PC-3 (cell line): ENCODE measurements around the gene SLC36A3. TPM values are rescaled to one million over a fixed set of nuclear protein-coding genes. Genes with fewer than 3 reads are reported as not detected.

Experiments
- ATAC-seq: fragments of 200-7000 bp; cut with Tn5 transposase; 2 replicates; pipeline ENCODE4 v1.9.1; 2020; ENCODE audit warnings: mild to moderate bottlenecking, moderate library complexity
- BruUV-seq: library from RNA; stranded (reverse); fragments of 400-500 nt; replicated peaks from 2 replicates; lab custom pipeline; 2021; lab: Mats Ljungman, UMichigan
- CTCF ChIA-PET: fragments of 300-600 bp; sonication (Branson Sonifier 250); formaldehyde crosslinking; loops from one replicate; lab custom pipeline; 2022; ENCODE audit warnings: antibody characterized with exemption; lab: Charles Lee
- POLR2A ChIA-PET: fragments of 300-600 bp; sonication (Branson Sonifier 250); formaldehyde crosslinking; loops from one replicate; lab custom pipeline; 2022; ENCODE audit warnings: antibody characterized with exemption; ENCODE audit not compliant: unreplicated experiment; lab: Charles Lee
- DNase-seq: peaks from one replicate; pipeline ENCODE4 v3.0.0-alpha.2; 2015
- H2AFZ ChIP-seq: fragments of 300-600 bp; sonication (generic); 2 replicates; pipeline ENCODE4 v1.6.0; 2016; ENCODE audit warnings: antibody characterized with exemption, low read length
- H3F3A ChIP-seq: fragments of 300-600 bp; sonication (generic); one replicate; pipeline ENCODE4 v1.6.0; 2017; ENCODE audit warnings: antibody characterized with exemption, low read length, control low read depth, mild to moderate bottlenecking; ENCODE audit not compliant: unreplicated experiment
- H3K27ac ChIP-seq: fragments of 300-600 bp; sonication (generic); 2 replicates; pipeline ENCODE4 v1.5.1; 2016; ENCODE audit warnings: mild to moderate bottlenecking, low read length
- H3K27me3 ChIP-seq: fragments of 300-600 bp; sonication (generic); 2 replicates; pipeline ENCODE4 v1.6.1; 2016; ENCODE audit warnings: low read length, mixed read lengths
- H3K36me3 ChIP-seq: fragments of 300-600 bp; sonication (generic); 2 replicates; pipeline ENCODE4 v1.6.1; 2016; ENCODE audit warnings: low read depth, mixed run types, low read length, mixed read lengths
- H3K4me1 ChIP-seq: fragments of 300-600 bp; sonication (generic); 2 replicates; pipeline ENCODE4 v1.5.1; 2016; ENCODE audit warnings: low read length; ENCODE audit not compliant: insufficient read depth
- H3K4me2 ChIP-seq: fragments of 300-600 bp; sonication (generic); 2 replicates; pipeline ENCODE4 v1.6.0; 2016; ENCODE audit warnings: low read length
- H3K4me3 ChIP-seq: fragments of 300-600 bp; sonication (generic); 2 replicates; pipeline ENCODE4 v1.5.1; 2016; ENCODE audit warnings: mild to moderate bottlenecking, low read length, mixed read lengths
- H3K79me2 ChIP-seq: fragments of 300-600 bp; sonication (generic); 2 replicates; pipeline ENCODE4 v1.6.1; 2017; ENCODE audit warnings: low read length, mixed read lengths
- H3K9ac ChIP-seq: fragments of 300-600 bp; sonication (generic); 2 replicates; pipeline ENCODE4 v1.6.0; 2016; ENCODE audit warnings: mild to moderate bottlenecking, low read length
- H3K9me2 ChIP-seq: fragments of 300-600 bp; sonication (generic); replicated peaks from 2 replicates; pipeline ENCODE4 v1.6.1; 2016; ENCODE audit warnings: mixed run types, low read length, mixed read lengths
- H3K9me3 ChIP-seq: fragments of 300-600 bp; sonication (generic); 2 replicates; pipeline ENCODE4 v1.6.1; 2016; ENCODE audit warnings: low read length, mixed read lengths
- H4K20me1 ChIP-seq: fragments of 300-600 bp; sonication (generic); 2 replicates; pipeline ENCODE4 v1.6.1; 2016; ENCODE audit warnings: low read length, mixed read lengths
- CTCF ChIP-seq: fragments of 300-600 bp; sonication (generic); conservative IDR thresholded peaks from 2 replicates; pipeline ENCODE4 v1.5.1; 2017; ENCODE audit warnings: antibody characterized with exemption, low read depth, mild to moderate bottlenecking, low read length
- EZH2 ChIP-seq: fragments of 300-600 bp; sonication (generic); IDR thresholded peaks from one replicate; pipeline ENCODE4 v1.6.1; 2017; ENCODE audit warnings: antibody characterized with exemption, mild to moderate bottlenecking, low read length; ENCODE audit not compliant: unreplicated experiment
- EZH2phosphoT487 ChIP-seq: fragments of 300-600 bp; sonication (generic); IDR thresholded peaks from 2 replicates; pipeline ENCODE4 v1.6.1; 2018; ENCODE audit warnings: mild to moderate bottlenecking, antibody characterized with exemption, low read length, borderline replicate concordance
- intact Hi-C: fragments of 100-400 bp; cut with micrococcal nuclease; formaldehyde crosslinking; loops from 2 replicates; pipeline ENCODE4 v1.9.0; 2023
- total RNA-seq: library from RNA; depleted of rRNA; stranded (reverse); fragments of >200 nt; gene quantifications from 2 replicates; pipeline ENCODE4 v1.2.3, GENCODE V29; 2014

Gene SLC36A3
- total RNA-seq, 1 experiment from 2014 or later = not detected

GRCh38 chr5:151332857-151333256 is 29.3 kb upstream of the SLC36A3 start:
- POLR2A ChIA-PET = no interaction called here
- Histone ChIP-seq H3K27me3 (no peaks in the 10 kb centered on the region), H3K4me3 (no peak overlapping the region), H3K79me2 (no peaks in the 10 kb centered on the region), H3K4me1 (no peaks in the 10 kb centered on the region), H4K20me1 (no peaks in the 10 kb centered on the region), H2AFZ (no peak overlapping the region), H3K36me3 (no peaks in the 10 kb centered on the region), H3K4me2 (no peak overlapping the region), H3K9me3 (no peaks in the 10 kb centered on the region), H3K9ac (no peak overlapping the region), H3F3A (no peaks in the 10 kb centered on the region), H3K9me2 (no peaks in the 10 kb centered on the region), H3K27ac (no peak overlapping the region)
- no peak for TF ChIP-seq EZH2
- TF ChIP-seq EZH2phosphoT487 = no peak
- TF ChIP-seq CTCF = no peak
- ATAC-seq = no peak
- intact Hi-C loops = no loop called here
- BruUV-seq = no TSS peak
- DNase-seq = no peak
- CTCF ChIA-PET = no interaction called here

GRCh38 chr5:151328734-151329133 is 25.2 kb upstream of the SLC36A3 start:
- H3K4me2 ChIP-seq = no peak overlapping the region
- no peak overlapping the region for H3K27ac ChIP-seq
- no TSS peak for BruUV-seq
- intact Hi-C loops = no loop called here
- H3K9me3 ChIP-seq = no peaks in the 10 kb centered on the region
- H3F3A ChIP-seq = no peaks in the 10 kb centered on the region
- no peak for DNase-seq
- no peaks in the 10 kb centered on the region for H4K20me1 ChIP-seq
- H3K27me3 ChIP-seq = no peaks in the 10 kb centered on the region
- no peak for ATAC-seq
- H3K4me3 ChIP-seq = no peak overlapping the region
- H3K9ac ChIP-seq = no peak overlapping the region
- no peaks in the 10 kb centered on the region for H3K36me3 ChIP-seq
- H3K9me2 ChIP-seq = no peaks in the 10 kb centered on the region
- TF ChIP-seq CTCF (no peak), EZH2phosphoT487 (no peak), EZH2 (no peak)
- ChIA-PET CTCF (no interaction called here), POLR2A (no interaction called here)
- no peak overlapping the region for H2AFZ ChIP-seq
- no peaks in the 10 kb centered on the region for H3K4me1 ChIP-seq
- no peaks in the 10 kb centered on the region for H3K79me2 ChIP-seq

GRCh38 chr5:151327585-151327984 is 24.0 kb upstream of the SLC36A3 start:
- intact Hi-C loops = no loop called here
- no peaks in the 10 kb centered on the region for H3K9me2 ChIP-seq
- no peak overlapping the region for H2AFZ ChIP-seq
- BruUV-seq = no TSS peak
- POLR2A ChIA-PET = no interaction called here
- ATAC-seq (no peak), DNase-seq (no peak)
- TF ChIP-seq EZH2 = no peak
- no peak for TF ChIP-seq EZH2phosphoT487
- no peak for TF ChIP-seq CTCF
- H3K9ac ChIP-seq = no peak overlapping the region
- no peak overlapping the region for H3K4me3 ChIP-seq
- no peaks in the 10 kb centered on the region for H3K36me3 ChIP-seq
- H3F3A ChIP-seq = no peaks in the 10 kb centered on the region
- H3K9me3 ChIP-seq = no peaks in the 10 kb centered on the region
- H3K27me3 ChIP-seq = no peaks in the 10 kb centered on the region
- H3K4me2 ChIP-seq = no peak overlapping the region
- no peaks in the 10 kb centered on the region for H3K4me1 ChIP-seq
- CTCF ChIA-PET = no interaction called here
- H3K79me2 ChIP-seq = no peaks in the 10 kb centered on the region
- H4K20me1 ChIP-seq = no peaks in the 10 kb centered on the region
- H3K27ac ChIP-seq = no peak overlapping the region
